ENCODE measurements around the gene ELMO2.

- TF ChIP-seq CTCF (conservative IDR thresholded peaks at IDR 0.05; ENCODE audit: low read depth, low read length) (no peak), RCOR1 (IDR thresholded peaks at IDR 0.05; ENCODE audit: insufficient replicate concordance, low read length) (no peak), POLR2A (IDR thresholded peaks at IDR 0.05; ENCODE audit: low read depth, low read length) (no peak), CEBPB (IDR thresholded peaks at IDR 0.05; ENCODE audit: low read depth, low read length) (no peak), SMC3 (IDR thresholded peaks at IDR 0.05; ENCODE audit: low read depth, low read length) (no peak), RFX5 (IDR thresholded peaks at IDR 0.05; ENCODE audit: low read depth, low read length) (no peak), FOS (IDR thresholded peaks at IDR 0.05; ENCODE audit: low read depth, low read length) (no peak), MAZ (IDR thresholded peaks at IDR 0.05; ENCODE audit: borderline replicate concordance, low read depth, low read length) (no peak), MXI1 (IDR thresholded peaks at IDR 0.05; ENCODE audit: borderline replicate concordance, low read depth, low read length) (no peak), MAFK (IDR thresholded peaks at IDR 0.05; ENCODE audit: low read depth, low read length) (no peak), RAD21 (IDR thresholded peaks at IDR 0.05; ENCODE audit: low read length) (no peak)
Observed at GRCh38 chr20:46361381-46361780, 45.0 kb downstream of the ELMO2 start.
